Stimulated activated CD8-positive, alpha-beta memory T cell treated with anti-CD3 and anti-CD28 coated beads, Interleukin-15, amount 100 ng/mL, for 4 hours (primary cell): ENCODE results near the gene MARCHF4.

Source experiments
- DNase-seq, 2 donors: peaks; one replicate each; pipeline ENCODE4 v3.0.0-alpha.2; 2020; ENCODE audit warnings: low read depth in 2 of 2

The MARCHF4 gene, protein sequence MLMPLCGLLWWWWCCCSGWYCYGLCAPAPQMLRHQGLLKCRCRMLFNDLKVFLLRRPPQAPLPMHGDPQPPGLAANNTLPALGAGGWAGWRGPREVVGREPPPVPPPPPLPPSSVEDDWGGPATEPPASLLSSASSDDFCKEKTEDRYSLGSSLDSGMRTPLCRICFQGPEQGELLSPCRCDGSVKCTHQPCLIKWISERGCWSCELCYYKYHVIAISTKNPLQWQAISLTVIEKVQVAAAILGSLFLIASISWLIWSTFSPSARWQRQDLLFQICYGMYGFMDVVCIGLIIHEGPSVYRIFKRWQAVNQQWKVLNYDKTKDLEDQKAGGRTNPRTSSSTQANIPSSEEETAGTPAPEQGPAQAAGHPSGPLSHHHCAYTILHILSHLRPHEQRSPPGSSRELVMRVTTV

DNA sequence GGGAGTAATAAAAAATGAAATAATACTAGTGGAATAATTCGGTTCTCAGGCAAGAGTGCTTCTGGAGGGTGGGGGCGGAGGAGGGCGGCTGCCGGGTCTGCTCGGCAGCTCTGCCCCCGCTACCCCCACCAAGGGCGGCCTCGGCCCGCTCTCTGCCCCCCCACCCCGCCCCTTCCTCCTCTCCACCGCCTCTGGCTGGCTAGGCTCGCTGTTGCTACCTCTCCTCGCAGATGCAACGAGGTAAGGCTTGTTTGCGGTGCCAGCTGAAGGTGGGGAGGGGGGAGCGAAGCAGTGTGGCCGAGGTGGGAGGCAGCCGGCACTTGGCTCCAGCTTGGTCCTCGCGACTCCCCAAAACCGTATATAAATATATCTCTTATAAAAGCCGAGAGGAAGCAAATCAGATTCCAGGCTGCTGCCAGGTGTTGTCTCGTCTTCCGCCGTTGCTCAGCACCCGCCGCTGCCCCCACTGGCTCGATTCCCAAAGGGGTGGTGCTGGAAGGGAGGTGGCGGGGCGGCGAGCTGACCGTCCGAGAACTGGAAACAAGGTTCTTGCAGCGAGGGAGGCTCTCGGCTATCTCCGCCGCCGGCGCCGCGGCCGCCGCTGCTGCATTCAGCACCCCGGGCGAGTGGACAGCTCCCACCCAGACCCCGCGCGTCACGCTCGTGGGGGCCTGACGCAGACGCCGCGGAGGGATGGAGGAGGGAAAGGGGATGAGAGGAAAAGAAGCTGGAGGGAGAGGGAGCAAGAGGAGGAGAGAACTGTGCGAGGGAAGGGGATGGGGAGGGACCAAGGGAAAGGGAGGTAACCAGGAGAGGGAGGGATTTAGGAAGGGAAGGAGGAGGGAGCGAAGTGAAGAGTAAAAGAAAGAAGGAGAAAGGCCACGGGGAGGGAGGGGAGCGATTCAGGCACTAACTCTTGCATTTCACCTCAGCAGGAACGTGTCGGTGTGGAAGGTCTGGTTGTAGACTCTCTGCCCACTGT lies at the start of gene MARCHF4:
MARCHF4 (minus strand) TSS at position 763 of the 982 bp plus-strand sequence. CDS start 2,223 bp downstream, outside the sequence.
- peak; percentile 23 to 30 for DNase-seq

DNA sequence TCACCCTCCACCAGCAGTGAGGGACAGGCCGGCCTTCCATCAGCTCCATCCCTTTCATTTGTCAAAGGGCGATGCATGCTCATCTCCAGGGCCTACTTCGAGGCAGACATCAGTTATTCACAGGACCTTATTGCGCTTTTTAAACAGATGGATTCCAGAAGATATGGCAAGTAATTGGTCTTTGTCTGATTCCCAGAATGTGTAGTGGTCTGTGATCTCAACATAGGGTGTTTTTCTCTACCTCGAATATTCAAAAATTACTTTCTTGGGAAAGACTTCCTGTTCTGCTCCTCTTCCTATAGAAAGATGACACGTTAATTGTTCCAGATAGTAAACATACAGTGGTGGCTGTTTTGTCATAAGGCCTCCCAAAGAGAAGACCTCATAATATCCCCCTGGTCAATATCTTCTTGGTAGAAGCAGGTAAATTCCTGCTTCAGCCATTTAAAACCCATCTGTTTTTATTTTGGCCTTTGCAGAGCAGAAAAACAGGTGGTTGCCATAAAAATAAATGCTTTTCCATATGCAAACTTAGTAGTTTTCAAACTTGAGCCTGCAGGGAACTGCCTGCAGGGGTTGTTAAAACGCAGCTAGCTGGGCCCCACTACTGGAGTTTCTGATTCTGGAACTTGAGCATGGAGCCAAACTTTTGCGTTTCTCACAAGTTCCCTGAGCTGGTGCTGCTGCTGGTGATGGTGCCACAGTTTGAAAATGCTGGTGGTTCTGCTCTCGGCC lies 48.3 kb upstream of the MARCHF4 start:
- DNase-seq = no peak

DNA sequence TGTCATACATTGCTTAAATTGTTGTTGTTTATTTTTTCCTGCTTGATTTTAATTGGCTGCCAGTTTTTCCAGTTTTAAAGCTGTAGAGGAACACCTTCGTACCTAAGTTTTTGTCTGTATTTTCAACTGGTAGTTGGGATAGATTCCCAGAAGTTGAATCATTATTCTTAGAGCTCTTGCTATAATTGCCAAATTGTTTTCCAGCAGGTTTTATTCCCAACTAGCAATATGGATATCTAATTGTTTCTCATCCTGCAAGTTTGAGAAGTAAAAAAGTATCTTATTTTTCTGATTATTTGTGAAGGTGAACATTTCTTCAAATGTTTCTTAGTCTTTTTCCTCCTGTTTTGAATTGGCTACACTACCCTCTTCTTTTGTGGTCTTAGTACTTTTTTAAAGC lies 46.7 kb upstream of the MARCHF4 start:
- DNase-seq = no peak

DNA sequence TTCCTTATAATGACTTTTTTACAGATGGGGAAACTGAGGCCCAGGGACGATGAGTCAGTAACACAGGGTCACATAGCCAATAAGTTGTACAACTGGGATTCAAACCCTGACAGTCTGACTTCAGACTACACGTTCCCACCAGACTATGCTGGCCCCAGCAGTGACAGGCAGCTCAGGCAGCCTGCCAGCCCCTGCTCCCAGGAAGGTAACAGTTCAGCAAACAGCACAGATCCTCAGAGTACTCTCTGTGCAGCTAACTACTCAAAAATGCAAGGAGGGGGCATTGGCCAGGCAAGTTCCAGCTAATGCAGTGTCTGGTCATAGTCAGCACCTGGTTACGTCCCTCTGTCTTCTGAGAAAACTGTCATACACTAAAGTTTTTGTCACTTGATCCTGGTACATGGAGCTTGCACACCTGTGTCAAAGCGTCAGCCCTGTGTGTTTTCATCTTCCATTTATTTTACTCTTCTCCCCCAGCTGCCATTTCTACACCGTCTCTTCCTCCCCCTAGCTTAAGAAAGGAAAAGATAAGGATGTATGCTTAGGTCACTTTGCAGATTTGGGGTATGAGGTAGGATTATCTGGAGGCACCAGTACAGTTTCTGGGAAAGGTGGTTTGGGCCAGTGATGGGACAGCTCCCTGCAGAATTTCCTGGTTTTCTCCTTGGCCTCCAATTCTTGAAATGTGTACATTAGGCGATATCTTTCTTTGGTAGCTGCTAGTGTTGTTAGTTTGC lies 44.5 kb upstream of the MARCHF4 start:
- no peak for DNase-seq

DNA sequence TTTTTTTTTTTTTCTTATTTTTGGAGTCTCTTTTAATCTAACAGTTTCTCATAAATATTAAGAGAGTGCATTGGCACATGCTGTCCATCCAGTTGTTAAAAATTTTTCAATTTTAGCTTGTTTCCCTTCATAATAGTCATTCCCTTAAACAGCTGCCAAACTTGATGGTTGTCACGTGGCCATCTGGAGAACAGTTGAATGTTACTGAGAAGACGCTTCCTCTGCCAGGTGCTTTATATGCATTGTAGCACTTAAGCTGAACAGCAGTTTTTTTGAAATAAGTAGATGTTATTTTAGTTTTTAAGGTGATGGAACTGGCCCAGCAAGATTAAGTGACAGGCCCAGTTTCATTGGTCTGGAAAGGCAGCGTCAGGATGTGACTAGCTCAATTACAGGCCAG lies 43.3 kb upstream of the MARCHF4 start:
- DNase-seq = no peak

DNA sequence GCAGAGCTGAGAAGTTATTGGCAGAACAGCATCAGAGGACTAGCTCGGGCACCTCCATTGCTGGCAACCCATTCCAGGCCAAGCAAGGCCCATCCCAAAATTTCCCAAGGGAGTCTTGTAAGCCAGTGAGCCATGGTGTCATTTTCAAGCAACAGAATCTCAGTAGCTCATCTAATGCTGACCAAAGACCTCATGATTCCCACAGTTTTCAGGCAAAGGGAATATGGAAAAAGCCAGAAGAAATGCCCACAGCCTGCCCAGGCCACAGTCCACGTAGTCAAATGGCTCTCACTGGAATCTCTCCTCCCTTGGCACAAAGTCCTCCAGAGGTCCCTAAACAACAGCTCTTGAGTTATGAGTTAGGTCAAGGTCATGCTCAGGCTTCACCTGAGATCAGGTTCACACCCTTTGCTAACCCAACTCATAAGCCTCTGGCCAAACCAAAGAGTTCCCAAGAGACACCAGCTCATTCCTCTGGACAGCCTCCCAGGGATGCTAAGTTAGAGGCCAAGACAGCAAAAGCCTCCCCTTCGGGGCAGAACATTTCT lies 42.6 kb upstream of the MARCHF4 start:
- no peak for DNase-seq

DNA sequence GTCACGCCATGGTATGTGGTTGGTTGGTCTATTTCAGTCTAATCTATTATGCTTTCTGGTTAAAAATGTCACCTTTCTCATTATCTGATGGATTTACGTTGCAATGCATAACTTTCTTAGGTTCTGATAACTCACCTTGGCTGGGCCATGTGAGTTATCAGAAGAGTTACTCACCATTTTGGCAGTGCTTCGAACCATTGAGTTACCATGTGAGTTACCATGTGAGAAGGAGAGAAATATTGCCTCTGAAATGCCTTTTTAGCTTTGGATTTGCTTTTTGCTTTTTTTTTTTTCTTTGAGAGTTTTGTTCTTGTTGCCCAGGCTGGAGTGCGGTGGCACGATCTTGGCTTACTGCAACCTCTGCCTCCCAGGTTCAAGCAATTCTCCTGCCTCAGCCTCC lies 41.6 kb upstream of the MARCHF4 start:
- no peak for DNase-seq

DNA sequence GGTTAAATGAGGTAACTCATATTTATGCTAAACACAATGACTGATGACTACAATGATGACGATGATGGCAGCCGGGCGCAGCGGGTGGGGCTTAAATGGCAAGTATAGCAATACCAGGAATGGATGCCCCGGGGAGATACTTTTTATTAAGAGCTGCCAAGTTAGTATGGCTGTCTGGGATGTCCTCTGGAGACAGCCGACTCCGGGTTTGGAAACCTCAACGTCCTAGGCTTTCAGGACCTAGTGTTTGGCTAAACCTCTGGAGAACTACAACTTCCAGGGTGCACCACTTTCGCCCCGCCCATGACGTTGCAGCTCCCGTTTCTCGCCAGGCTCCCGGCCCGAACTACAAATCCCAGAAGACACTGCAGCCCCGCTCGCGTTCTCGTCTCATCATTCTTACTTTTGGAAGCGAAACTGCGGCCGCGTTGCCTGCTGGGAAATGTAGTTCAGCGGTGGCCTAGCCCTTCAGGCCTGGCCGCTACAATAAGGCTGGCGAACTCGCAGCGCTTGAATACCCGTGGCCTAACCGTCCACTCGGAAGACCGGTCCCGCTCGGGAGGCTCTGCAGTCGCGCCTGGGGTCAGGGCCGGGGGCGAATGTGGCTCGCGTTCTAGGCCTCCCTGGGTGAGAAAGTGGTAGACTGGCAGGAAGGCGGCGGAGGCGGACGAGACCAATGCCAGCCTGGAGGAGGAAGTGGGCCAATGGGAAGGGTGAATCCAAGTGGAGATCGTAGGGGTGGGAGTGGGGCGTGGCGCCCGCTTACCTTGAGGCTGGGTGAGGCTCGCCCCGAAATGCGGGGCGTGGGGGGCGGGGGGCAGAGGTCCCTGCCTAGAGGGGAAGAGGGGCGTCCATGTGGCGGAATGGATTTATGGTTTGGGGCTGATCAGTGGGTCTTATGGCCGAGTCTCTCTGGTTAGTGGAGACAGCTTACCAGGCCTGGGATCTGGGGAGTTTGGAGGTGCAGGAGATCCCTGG lies 40.0 kb upstream of the MARCHF4 start, which contains the start of gene SMARCAL1:
SMARCAL1 (plus strand) TSS at position 463 of the 978 bp plus-strand sequence. CDS start 2,221 bp downstream, outside the sequence.
- peak; percentile 93 to 97 for DNase-seq

DNA sequence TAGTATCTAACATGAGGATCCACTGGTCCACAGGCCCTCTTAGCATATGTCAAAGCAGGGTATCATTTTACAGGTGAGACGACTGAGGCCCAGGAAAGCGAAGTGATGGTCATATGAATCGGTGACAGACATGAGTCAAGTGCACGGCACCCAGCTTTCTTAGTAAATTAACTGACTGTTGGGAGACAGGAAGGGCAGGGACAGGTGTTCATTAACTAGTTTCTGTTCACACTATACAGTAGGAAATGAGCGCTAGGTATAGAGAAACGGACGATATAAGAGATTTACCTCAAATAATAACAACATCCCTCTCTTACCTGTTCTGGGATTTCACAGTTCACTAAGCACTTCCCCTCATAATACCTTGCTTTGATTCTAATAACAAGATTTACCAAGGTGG lies 38.3 kb upstream of the MARCHF4 start:
- DNase-seq = no peak

DNA sequence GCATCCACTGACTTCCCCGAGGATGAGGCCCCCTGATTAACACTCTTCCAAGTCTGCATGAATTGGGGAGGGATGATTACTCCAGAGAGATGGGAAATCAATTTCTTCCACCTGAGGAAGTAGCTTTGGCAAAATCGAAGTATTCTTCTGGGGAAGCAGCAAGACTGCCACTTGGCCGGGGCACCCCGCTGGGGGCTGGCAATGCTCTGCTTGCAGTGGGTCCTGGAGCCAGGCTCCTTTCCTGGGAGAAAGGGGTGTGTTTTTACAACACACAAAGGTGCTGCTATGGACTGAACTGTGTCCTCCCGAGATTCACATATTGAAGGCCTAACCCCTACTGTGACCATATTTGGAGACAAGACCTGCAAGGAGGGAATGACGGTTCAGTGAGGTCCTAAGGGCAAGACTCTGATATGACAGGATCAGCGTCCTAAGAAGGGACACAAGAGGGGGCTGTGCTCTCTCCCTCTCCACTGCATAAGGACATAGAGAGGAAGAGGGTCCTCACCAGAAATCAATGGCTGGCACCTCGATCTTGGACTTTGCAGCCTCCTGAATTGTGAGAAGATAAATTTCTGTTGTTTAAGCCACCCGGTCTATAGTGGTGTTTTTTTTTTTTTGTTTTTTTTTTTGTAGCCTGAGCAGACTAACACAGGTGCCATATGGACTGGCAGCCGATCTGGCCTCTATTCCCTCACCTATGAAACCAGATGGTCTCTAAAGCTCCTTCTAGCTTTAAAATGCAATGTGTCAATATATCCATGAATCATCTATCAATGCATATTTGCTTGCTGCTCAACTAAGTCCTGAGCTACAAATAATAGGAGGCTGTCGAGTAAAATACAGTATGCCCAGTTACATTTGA lies 36.4 kb upstream of the MARCHF4 start:
- no peak for DNase-seq

DNA sequence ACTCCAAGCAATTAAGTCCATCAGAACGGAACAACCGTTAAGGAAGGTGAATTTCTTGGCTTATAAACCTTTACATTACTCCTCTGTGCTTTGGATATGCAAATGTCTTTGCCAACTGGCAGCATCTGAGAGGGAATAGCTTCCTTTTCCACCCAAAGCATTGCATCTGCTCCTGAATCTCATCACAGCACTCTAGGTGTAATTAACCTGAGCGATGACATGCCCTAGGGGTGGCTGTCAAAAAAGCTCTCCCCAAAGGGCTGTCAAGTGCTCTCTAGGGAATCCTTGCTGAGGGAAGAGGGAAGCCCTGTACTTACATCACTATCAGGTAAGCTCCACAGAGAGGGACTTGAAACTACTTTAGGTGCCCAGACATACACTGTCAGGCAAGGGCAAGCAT lies 34.5 kb upstream of the MARCHF4 start:
- DNase-seq = no peak

DNA sequence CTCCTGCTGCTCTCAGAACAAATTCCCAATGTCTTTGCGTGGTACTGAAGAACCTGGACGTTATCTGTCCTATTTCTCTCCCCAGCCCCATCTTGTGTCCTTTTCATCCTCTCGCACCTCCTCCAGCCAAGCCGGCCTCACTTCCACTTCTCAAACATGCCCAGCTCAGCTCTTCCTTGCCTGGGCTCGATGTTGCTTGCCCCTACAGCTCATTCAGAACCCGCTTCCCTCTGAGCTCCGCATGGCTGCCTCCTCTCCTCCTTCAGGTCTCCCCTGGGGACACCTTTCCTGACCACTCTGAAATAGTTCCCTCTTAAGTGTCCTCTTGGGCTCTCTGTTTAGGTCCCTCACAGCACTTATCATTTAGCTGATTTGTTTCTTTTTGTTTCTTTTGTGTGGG lies 33.3 kb upstream of the MARCHF4 start:
- no peak for DNase-seq

DNA sequence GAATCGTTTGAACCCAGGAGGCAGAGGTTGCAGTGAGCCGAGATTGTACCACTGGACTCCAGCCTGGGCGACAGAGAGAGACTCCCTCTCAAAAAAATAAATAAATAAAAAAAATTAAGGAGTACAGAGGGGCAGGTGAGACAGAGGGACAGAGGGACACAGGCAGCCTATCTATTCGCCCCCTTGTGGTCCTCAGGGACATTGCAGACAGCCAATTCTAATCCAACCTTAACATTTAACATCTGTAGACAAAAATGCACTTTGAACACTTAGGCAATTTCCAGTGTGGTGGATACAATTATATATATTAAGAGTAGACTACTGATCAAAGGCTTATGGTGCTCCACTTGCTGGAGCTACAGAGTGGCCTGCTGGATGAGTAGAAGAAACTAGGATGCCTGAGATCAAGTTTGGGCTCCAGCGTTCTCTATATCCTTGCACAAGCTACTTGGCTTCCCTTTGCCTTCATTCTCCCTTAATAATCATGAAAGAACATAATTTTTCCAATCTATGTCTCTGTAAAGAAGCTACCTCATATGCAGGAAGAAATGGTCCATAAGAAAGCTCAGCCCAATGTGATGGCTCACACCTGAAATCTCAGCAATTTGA lies 31.8 kb upstream of the MARCHF4 start:
- no peak for DNase-seq

DNA sequence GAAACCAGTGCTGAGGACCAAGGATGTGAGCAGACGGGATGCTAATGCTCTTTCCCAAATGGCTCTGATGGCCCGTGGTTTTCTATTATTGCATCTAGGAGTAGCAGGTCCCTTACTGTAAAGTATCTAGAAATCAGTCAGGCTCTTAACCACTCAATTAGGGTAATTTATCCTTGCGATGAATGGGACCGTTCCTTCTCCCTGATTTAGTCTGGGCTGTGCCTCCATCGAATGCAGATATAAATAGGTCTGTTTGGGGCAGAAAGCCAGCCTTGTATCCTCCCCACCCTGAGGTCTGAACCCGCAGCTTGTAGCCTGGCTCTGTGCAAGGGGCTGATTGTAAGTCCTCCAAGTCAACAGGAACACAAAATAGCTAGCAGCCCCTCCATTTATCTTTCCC lies 30.5 kb upstream of the MARCHF4 start:
- DNase-seq = no peak

DNA sequence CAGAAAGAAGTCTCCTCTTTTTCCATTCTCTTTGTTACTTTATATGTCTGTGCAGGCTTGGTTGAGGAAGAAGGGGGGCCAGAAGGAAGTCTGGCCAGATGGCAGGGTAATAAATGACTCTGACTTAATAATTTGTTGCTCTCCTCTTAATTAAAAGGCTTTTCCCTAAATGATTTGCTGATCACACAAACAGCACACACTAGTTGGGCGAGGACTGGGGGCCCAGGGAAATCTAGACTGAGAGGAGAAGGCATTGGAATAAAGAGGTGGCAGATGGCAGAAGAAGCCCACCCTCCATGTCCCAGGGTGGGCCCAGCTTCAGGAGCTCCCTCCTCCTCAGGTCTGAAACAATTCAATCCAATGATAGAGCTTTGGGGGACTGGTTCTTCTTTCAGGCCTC lies 27.3 kb upstream of the MARCHF4 start:
- no peak for DNase-seq

DNA sequence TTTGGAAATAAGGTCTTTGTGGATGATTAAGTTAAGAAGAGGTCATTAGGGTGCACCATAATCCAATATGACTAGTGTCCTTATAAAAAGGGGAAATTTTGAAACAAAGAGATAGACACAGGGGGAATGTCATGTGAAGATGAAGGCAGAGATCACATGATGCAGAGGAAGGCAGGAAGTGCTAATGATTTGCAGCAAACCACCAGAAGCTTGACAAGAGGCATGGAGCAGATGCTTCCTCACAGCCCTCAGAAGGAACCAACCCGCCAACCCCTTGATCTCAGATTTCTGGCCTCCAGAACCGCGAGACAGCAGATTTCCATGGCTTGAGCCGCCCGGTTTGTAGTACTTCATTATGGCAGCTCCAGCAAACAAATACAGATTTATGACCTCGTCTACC lies 22.6 kb upstream of the MARCHF4 start:
- DNase-seq = no peak

DNA sequence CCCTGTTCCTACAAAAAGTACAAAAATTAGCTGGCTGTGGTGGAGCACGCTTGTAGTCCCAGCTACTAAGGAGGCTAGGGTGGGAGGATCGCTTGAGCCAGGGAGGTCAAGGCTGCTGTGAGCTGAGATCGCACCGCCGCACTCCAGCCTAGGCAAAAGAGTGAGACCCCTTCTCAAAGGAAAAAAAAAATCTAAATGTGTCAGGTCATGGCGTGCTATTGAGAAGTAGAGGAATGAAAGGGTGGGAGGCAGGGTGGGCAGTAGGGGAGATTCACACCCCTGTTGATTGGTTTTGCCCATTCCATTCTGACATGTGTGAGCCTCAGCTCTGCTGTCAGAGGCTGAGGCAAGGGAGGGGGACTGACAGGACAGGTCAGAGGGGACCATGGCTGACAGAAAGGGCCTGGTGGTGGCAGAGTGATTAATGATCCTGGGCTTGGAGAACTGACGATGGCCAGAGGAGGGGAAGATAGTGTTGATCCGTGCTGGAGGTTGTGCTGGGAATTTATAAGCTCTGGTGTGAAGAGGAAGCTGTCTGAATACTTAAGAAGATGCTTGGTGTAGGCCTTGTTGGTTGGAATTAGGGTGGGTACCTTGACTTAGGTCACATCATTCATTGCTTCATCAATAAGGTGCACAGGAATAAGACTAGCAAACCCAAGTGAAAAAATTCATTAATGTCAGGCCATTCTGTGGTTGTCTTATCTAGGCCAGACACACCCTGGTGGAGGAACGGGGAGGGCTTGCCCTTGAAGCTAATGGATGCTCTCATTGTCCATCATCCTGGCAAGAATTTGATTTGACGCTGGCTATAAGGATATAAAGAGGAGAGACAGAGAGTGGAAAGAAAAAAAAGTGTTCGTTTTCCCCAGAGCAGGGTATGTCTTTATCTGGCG lies 20.9 kb upstream of the MARCHF4 start:
- DNase-seq = no peak
